ENCODE results near the gene SLC23A1.
"Not testable (repeated sequence)": the region's sequence is repeated elsewhere in the genome, so short reads cannot be mapped to it uniquely, and the experiment has no call there.

DNA sequence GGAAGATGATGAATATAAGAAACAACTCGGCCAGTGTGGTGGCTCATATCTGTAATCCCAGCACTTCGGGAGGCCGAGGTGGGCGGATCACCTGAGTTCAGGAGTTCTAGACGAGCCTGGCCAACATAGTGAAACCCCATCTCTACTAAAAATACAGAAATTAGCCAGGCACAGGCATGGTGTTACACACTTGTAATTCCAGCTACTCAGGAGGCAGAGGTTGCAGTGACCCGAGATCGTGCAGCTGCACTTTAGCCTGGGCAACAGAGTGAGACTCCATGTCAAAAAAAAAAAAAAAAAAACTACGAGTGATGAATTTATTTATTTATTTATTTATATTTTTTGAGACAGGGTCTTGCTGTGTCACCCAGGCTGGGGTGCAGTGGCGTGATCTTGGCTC is 35.2 kb downstream of the SLC23A1 start:
- TF ChIP-seq POLR2A (IDR thresholded peaks at IDR 0.05; ENCODE audit: low read length); GATA1 (IDR thresholded peaks at IDR 0.05; ENCODE audit: low read depth, low read length): not testable (repeated sequence)
